Hematopoietic multipotent progenitor cell treated with erythropoietin and hydrocortisone succinate and interleukin-3 and kit ligand, for 6 days (in vitro differentiated cells): ENCODE results near the gene SDK1.

Experiments used
- DNase-seq: peaks from one replicate; pipeline ENCODE4 v3.0.0-alpha.2; 2015

The SDK1 gene

DNA sequence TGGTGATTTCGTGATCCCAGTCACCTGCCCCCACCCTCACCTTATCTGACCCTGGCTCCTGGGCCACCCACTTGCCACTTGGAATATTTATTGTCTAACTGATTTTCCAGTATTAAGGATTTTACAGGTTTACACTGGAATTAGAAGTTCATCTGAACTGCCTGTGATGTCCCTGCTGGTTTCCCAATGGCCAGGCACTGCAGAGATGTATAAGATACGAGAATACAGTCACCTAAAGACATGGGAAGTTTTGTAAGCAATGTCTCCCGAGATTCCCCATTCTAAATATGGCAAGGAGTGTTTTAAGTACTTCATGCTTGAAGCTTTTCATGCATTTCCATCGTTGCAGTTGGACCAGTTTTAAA, 592.7 kb downstream of the SDK1 start:
- no peak for DNase-seq

DNA sequence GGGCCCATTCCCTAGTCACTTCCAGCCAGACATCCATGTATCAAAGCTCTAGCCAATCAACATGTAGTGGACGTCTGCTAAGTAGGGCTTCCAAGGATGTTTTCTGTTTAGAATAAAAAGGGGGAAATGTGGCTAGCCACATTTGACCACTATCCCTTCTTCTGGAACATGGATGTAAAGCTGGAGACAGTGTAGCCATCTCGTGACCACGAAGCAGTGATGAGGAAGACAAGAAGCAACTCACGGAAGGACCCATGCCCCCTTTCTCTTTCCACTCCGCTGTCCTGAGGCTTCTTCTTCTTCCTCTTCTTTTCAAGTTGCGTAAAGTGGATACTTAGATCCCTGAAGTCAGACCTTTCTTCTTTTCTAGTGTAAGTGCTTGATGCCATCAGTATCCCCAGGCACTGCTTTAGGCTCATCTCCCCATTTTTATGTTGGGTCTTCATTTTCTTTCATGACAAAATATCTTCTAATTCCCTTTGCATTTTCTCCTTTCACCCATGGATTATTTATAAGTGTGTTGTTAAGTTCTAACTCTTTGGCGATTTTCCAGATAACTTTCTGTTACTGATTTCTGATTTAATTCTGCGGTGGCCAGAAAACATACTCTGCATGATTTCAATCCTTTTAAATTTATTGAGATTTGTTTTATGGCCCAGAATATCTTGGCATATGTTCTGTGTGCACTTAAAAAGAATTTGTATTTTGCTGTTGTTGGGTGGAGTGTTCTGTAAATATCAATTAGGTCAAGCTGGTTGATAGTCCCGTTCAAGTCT, 594.5 kb downstream of the SDK1 start:
- no peak for DNase-seq

DNA sequence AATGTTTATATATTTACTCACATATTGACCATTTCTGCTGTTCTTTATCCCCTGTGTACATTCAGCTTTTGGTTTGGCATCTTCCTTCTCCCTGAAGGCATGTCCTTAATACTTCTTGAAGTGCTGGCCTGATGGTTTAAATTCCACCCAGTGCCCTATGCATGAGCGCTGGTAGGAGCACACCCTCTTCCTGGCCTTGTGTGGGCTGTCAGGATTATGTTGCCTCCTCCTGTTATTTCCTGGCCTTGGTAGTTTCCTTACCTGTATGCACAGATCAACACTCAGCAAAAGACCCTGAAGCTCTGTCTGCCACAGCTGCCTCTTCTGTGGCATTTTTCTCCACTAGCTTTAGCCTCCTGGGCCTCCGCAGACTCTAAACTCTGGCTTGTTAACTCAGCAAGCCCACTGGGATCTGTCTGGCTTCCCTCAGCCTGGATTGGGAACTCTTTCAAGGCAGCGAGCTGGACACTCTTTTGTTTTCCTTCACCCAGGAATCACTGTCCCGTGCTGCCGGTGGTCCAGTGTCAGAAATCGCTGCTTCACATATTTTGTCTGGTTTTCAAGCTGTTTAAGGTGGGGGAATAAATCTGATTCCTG, 595.2 kb downstream of the SDK1 start:
- no peak for DNase-seq

DNA sequence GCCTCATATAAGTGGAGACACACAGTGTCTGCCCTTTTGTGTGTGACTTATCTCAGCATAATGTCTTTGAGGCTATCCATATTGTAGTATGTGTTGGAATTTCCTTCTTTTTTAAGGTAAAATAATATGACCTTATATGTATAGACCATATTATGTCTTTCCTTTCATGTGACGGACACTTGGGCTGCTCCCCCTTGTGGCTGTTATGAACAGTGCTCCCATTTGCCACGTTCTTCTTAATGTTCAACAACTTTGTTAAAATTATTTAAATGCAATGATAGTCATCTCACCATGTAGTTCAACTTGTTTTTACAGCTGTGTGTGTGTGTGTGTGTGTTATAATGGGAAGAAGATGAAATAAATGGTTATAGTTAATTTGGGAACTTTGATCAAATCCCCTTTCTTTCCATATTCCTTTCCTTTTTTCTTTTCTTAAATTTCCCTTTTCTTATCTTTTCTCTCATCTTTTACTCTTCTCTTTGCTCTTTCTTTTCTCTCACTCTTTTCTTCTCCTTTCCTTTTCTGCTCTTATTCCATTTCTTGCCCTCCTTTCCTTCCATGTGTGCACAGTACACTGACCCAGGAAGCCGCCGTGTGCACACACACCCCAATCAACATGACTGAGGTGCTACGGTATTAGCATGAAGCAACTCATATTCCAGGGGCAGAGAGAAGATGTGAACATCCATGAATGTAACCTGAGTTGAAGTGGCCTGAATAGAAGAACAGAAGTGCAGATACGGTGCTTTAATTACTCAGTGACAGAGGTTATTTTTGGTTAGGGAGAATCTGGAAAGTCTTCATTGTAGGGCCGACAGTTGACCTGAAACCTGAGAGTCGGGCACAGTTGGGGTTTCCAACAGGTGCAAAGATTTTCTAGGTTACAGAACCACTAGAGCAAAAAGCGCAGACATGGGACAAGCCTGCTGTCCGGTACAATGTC, 596.6 kb downstream of the SDK1 start:
- peak; percentile 69 for DNase-seq

DNA sequence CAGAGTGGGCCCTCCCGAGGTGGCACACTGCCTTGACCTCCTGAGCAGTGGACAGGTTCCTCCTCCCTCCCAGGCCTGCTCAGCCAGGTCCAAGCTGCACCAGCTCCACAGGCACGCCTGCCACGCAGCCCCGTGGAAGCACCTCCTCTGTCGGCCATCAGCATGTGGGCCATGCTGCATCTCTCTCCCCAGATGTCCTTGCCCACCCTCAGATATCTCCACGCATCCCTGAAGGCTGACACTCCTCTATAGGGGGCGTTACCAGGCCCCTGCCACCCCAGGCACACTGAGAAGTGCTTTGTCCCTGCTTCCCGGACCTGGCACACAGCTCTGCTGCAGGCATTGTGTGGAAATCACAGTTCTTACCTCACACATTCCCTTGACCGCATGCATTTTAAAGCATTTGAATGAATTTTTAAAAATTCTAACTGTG, 598.5 kb downstream of the SDK1 start:
- no peak for DNase-seq

DNA sequence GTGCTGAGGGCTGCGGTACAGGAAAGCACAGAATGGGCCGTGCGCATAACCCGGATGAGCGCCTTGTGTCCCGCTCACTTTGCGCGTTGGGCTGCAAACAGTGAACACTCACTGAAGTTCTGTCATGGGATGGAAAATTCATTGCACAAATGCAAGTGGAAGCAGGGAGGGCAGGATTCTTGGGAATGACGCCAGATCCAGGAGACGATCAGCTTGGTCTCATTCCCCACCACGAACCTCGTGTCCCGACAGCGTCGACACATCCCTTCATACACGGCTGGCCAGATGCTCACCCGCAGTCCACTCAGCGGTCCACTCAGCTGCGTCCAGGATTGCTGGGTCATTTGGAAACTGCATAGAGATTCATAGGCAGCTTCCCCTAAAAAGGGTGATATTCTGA, 607.1 kb downstream of the SDK1 start:
- no peak for DNase-seq

DNA sequence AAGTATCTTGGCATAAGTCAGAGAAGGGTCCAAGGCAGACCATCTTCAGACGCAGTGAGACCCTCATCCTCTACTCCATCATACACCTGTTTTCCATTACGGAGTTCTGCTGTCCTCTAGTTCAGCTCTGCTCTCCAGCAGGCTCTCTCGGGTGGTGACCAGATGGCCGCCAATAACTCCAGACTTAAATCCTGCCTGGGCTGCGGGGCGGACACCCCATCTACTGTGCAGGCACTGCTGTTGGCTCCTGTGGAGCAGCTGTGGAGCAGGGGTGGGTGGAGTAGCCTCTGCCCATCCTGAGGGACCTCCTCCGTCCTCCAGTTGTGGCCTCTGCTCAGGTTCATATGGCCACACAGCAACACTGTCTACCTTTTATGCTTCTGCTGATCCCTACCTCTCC, 608.1 kb downstream of the SDK1 start:
- no peak for DNase-seq

DNA sequence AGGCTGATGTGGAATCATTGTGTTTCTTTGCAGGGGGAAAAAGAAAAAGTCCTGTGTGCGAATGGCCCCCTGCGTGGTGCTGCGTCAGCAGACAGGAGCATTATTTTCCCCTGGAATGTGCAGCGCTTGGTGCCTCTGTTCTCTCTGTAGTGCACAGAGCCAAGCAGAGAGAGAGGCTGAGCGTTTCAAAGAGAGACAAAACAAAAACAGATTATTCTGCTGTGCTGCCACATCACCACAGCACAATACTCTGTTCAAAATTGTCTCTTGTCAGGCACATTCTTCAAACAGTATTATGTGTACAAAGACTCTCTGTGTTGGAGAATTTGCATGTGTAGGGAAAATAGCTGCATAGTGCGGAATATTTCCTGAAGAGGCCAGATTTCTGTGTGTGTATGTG, 609.0 kb downstream of the SDK1 start:
- no peak for DNase-seq

DNA sequence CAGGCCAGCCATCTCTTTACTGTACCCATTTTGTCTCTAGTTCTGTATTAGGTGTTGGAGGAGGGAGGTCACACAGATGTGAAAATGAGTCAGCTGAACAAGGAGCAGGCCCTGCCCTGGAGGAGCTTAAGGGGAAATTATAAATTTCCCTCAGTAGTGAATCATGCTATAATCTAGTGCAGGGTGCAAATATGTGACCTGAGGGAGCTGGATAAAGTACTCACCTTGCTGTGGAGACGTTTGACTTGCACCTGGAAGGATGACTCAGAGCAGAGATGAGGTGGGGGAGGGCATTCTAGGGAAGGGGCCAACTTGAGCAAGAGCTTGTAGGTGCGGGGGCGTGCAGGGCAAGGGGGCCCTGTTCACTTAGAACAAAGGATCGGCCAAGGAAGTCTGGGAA, 610.6 kb downstream of the SDK1 start:
- DNase-seq = no peak

DNA sequence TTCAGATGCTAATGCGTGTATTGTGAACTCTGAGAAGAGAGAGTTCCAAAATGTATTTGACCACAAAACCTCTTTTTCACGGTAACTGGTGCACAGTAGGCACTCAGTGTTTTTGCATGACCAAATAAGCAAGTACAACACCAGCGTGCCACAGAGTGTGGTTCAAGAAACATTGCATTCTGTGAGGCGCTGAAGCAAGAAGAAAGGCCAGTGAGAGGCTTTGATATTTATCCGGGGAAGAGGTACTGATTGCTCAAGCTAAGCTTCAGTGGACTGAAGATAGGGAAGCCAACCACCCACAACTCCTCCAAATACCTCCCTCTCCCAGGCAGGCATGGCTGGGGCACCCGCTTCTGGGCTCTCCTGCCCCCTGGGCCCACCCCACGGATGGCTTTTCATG, 611.2 kb downstream of the SDK1 start:
- no peak for DNase-seq

DNA sequence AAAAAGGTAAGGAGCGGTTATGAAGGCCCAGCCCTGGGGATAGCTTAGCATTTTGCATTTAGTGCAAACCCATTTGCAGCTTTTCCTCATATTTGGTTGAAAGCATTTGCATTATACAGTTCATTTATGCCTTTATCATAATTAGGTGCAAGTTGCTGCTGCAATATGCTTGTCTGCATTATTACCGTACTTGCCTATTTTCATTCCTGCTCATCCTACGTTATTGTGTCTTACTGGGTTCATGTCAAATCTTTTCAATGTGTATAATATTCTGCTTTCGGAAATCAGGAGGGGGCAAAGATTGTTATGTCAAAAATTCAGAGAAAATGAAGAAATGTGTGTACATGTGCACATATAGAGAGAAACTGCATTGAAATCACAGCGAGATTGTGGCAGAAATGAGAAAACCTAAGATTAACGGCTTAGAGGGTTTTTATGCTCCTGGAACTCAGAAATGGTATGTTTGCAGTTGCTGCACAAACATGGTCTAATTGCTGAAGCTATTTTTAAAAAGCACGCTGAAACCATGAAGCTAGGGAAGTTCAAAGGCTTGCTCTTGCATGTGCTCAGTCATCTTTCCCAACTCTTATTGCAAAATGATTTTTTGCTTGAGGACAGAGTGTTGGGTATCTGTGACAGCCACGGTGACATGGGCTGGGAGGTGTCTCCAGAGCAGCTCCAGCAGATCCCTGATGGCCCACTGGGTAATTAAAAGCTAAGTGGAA, 613.2 kb downstream of the SDK1 start:
- no peak for DNase-seq

DNA sequence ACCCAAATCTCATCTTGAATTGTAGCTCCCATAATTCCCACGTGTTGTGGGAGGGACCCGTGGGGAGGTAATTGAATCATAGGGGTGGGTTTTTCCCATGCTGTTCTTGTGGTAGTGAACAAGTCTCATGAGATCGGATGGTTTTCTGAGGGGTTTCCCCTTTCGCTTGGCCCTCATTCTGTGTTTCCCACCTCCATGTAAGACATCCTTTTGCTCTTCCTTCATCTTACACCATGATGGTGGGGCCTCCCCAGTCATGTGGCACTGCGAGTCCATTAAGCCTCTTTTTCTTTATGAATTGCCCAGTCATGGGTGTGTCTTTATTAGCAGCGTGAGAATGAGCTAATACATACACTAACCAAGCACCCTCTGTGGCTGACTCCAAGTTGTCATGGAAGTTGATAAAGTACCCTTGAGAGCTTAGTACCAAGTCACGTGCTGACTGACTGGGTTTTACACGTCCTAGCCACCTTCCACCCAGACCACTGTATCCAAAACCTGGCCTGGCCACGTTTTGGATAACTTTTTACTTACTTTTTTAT, 614.4 kb downstream of the SDK1 start:
- DNase-seq = no peak

DNA sequence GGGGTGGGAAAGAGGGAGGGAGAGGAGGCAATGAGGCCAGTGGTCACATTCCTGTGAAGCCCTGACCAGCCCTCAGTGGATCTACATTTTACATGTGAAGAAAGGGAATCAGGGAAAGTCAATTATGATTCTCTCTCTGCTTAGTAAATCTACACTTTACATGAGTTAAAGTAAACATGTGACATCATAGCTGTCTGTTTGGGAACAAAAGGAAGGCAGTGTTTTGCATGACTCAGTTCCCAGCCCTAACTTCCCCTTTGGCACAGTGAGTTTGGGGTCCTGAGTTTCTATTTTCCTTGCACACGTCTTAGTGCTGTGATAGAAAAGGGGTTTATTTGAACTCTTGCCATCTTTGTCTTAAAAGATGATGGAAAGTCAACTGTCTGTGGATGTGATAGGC, 615.1 kb downstream of the SDK1 start:
- no peak for DNase-seq

DNA sequence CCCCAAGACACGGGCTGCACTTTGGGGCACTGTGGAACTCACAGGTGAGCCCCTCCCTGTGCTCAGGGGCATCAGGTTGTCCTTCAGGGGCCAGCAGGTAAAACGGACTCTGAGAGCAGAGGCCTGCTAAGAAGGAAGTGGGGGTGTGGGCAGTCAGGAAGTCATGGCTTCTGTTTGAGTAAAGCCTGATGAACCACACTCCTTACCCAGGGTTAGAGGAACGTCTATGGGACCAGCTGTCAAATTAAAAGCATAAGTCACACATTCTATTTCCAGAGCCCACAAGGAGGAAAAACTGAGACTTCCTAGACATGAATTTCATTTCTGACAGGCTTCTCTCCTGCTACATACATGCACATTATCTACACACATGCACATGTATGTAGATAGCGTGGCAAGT, 616.4 kb downstream of the SDK1 start:
- DNase-seq = no peak

DNA sequence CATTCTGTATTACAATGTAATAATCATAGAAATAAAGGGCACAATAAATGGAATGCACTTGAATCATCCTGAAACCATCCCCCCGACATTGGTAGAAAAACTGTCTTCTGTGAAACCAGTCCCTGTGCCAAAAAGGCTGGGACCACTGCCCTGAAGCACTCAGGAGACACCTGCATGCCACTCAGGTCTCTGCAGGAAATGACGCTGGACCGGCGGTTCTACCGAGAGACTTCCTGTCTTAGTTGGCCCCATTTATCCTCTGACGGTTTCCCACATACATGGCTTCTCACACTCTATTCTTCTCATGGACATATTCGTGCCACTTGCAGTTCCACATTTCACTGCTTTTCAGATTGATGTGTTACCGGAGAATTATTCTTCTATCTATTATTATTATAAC, 617.5 kb downstream of the SDK1 start:
- DNase-seq = no peak

DNA sequence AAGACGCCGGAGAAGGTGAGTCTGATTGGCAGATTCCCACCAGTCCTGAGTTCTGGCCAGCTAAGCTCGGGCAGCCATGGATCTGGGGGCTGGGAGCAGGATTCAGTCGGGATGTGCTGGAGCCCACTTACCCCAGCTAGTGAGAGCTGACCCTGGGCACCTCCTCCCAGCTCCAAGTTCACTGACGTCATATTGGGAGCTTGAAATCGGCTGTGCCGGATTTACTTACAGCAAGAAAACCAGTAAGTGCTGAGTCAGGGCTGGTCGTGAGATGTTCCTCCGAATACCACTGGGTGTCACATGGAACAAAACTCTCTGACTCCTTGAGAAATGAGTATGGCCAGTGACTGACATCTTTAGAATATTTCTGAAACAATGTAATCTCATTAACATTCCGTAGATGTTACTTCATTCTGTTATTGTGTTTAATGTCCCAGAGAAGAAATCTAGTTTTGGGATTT, 621.2 kb downstream of the SDK1 start:
- DNase-seq = peak; percentile 26

DNA sequence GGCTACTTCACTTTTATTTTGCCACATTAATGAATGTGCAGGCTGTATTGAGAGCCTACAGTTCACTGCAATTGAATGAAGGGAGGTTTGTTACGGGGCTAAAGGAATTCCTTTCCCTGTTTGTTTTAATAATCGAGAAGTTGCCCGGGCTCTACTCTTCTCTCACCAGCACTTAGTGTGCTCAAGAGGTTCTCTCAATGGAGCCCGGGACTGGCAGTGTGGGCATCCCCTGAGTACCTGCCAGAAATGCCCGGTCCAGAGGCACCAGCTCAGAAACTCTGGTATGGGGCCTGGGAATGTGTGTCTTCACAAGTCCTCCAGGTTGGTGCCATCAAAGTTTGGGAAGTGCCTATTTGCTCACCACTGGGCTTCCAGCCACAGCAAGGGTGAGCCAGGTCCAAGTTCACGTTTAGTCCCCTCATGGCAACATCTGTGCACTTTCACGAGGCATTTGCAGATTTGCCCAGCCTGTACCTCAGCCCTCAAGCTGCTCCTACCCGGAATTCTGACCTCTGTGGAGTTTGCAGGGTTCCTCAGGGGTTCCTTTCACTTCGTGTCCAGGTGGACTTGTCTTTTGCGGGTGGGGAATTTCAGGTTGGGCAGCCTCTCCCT, 622.4 kb downstream of the SDK1 start:
- DNase-seq = no peak

DNA sequence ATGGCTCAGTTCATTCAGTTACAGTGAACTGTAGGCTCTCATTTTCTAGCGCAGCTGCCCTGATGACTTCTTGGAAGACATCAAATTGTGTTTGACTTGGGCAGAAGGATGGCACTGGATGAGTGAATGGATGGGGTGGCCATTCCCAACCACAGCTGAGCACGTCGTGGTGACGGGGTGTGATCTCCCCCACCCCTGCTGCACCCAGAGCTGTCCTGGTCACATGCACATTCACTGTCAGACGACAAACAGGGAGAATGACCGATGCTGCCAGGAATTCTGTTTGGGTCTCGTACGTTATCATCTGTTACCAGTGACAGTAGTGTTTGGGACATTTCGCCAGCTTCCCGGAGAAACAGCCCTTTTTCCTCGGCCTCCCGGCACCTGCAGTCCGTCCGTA, 623.2 kb downstream of the SDK1 start:
- DNase-seq = no peak

DNA sequence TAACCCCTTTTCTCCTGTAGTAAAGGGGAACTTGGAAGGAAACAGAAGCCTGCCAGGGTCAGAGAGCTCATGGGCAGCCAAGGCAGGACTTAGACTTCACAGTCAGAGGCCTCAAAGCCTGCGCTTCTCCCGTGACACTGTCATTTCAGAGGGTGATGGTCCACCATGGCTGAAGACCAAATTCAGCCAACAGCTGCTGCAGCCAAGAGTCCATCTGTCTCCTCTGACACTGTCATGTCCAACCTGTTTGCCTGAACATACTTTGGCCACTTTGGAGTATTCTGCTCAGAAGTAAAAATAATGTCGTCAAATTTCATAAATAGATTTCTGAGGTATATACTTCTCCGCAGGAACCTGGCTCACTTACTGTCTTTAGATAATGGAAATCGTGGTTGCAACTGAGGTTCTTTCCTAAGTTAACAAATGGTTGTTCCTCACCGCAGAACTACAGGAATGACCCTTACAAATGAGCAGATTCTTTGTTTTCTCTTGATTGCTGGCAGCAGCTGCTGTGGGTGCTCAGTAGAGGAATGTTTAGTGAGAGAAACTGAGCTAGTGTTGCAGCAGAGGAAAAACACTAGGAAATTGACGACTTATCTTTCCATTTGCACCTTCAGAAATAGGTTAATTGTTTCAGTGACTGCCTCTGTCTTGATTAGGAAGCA, 626.5 kb downstream of the SDK1 start:
- no peak for DNase-seq

DNA sequence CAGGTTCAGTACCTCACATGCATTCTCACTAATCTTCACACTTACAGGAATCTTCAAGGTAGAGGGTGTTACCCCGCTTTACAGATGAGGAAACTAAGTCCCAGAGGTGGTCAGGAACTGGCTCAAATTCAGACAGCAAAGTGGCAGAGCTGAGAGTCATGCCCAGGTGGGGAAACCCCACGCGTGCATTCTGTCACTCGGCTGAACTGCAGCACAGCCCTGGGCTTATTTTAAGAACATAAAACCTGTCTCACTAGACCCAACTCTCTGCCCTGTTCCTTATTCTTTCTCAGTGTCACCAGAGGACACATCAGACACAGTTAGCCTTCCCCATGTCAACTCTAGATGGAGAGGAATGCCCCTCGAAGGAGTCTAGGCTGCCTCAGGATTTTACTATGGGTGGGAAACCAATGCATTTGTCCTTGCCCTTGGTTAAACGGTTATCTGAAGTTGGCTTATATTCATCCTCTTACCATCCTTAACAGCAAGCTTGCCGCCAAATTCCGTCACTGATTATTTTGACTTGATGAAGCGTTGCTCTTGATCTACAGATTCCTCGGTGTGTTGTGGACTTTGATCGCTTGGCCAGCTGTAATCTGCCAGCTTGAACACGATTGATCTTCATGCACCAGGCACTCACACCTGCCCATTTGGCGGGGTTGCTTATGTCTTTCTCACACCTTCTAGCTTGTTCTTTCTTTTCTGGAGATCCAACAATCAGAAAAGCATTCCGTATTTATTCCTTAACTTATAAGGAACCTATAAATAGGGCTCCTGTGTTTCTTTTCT, 627.9 kb downstream of the SDK1 start:
- no peak for DNase-seq

DNA sequence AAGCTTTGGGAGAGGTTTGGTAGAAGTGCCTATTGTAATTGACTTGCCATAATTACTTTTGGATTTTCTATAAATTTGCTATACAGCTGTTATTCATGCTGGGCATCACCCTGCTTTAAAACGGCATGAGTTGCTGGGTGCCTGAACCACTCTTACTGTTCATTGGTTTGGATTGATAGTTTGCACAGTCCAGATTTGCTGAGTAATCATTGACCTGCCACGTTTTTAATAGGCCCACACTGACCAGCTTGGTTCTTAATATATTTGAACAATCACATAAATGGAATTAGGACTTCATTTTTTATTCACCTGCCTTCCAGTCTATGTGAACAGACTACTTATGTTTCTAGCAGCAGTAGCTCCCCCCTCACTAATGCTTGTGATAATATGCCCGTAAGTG, 630.8 kb downstream of the SDK1 start:
- DNase-seq = no peak
